Omental fat pad (tissue), 4 donors: ENCODE results near the gene THAP4. TPM values are rescaled to one million over a fixed set of nuclear protein-coding genes. Genes with fewer than 3 reads are reported as not detected.
A peak's percentile ranks its signal among the peaks of the same experiment; 100 is the strongest.

Experiments used
- ATAC-seq: fragments of 150-250 bp; one replicate; pipeline ENCODE4 v1.9.1; 2016; ENCODE audit warnings: mild to moderate bottlenecking, moderate library complexity; ENCODE audit not compliant: low FRiP score
- DNase-seq: peaks from one replicate; pipeline ENCODE4 v3.0.0-alpha.2; 2019; ENCODE audit warnings: low spot score
- CTCF ChIP-seq, 3 donors: fragments of 450-650 bp; IDR thresholded peaks; one replicate each; pipeline ENCODE4 v1.5.1; 2016 to 2017; ENCODE audit warnings: antibody characterized with exemption in 3 of 3, mild to moderate bottlenecking in 3 of 3, moderate library complexity in 2 of 3
- total RNA-seq, 4 donors: library from RNA; depleted of rRNA; stranded (reverse); fragments of >200 nt; gene quantifications; one replicate each; pipeline ENCODE4 v1.1.0, GENCODE V29; 2016

THAP4 gene
- total RNA-seq, 4 donors from 2014 or later, result 29.5 to 55.1 (median 44.8) TPM

- TF ChIP-seq CTCF (IDR thresholded peaks at IDR 0.05), result no peak
- DNase-seq, result no peak
- ATAC-seq, result no peak
Observed at GRCh38 chr2:241555711-241556110, 81.2 kb downstream of the THAP4 start.

DNA sequence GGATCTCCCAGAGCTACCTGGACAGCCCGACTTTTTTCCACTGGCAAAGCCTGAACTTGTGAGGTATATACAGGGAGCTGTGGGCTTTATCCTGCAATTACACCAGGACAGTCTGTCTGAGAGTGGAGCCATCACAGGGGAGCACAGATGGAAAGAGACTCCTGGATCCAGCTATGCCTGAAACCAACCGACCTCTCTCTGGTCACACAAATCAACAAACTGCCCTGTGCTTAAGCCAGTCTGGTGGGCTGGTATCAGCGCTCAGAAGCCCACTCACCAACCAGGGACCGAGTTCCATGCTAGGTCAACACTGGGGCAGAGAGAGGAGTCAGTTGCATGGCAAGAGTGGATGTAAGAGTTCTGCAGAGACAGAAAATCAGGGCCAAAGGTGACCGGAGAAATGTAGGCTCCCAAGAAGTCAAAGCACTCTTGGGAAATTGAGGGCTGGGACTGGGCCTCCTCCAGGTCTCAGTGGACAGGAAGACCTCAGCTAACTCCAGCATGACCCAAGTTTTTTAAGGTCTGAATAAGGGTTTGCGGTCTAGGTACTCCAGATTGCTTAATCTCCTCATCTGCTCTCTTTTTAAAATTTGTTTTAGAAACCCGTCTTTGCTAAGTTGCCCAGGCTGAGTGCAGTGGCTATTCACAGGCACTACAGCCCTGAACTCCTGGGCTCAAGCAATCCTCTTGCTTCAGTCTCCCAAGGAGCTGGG lies 82.2 kb downstream of the THAP4 start:
- DNase-seq (no peak), ATAC-seq (no peak)
- TF ChIP-seq CTCF (IDR thresholded peaks at IDR 0.05), result no peak

DNA sequence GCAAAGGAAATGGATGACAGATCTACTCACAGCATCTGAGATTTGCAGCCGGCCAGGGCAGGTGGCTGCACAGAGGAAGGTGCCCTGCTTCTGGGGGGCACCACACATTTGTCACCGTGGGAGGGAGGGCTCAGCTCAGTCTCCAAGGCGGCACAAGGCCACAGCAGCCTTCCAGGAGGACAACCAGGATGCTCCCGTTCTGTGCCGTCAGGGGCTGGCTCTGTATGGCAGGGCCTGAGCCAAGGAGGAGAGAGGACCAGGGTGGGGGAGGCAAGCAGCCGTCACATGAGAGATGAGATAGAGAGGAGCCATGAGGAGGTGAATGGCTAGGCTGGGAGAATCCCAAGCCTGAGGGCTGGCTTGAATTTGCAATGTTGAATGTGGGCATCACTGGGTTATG lies 83.0 kb downstream of the THAP4 start:
- ATAC-seq (no peak), DNase-seq (no peak)
- TF ChIP-seq CTCF (IDR thresholded peaks at IDR 0.05), result no peak

- no peak for DNase-seq
- no peak for TF ChIP-seq CTCF (IDR thresholded peaks at IDR 0.05)
- no peak for ATAC-seq
Observed at GRCh38 chr2:241553512-241553830, 83.5 kb downstream of the THAP4 start.

DNA sequence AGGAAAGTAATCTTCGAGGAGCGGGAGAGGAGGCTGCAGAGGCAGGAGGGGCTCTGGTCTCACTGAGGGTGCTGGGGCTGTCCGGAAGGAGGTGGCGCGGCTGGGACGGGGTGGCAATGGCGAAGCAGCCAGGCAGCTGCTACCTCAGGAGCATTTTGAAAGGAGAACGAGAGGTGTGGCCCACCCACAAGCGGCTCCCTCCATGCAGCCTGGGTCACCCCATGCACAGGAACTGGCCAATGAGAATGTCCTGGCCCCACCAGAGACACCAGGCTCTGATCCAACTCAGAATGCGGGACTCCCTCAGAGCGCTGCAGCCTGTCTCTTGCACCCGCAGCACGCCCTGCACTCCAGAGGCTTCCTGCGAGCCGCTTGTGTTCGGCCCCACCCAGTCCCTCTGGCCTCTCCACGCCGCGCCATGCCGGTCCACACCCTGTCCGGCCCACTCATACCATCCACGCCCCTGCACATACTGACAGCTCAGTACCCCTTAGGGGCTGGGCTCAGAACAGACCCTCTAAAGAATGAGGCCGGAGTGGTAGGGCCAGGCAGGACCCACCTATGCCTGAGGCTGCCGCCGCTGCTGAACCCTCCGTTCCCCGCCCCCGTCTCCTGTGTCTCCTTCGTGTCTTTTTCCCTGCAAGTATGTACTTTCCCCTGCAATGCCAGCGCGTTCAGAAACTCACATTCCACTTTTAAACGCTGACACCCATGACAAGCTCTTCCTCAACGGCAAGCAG lies 84.8 kb downstream of the THAP4 start:
- DNase-seq, result no peak
- TF ChIP-seq CTCF (IDR thresholded peaks at IDR 0.05), result no peak
- peak; percentile 30 for ATAC-seq

- DNase-seq (no peak), ATAC-seq (no peak)
- TF ChIP-seq CTCF (IDR thresholded peaks at IDR 0.05), result no peak
Observed at GRCh38 chr2:241551599-241551997, 85.4 kb downstream of the THAP4 start.
